ENCODE results near the gene HNRNPD. TPM values are rescaled to one million over a fixed set of nuclear protein-coding genes. Genes with fewer than 3 reads are reported as not detected.
A peak's percentile ranks its signal among the peaks of the same experiment; 100 is the strongest.

HNRNPD gene
- total and polyA plus RNA-seq, 10 of the 15 experiments (the other 5 are each of a cell fraction or from before 2014, with no cell fraction given): 76.6 to 882 (median 265) TPM

GRCh38 chr4:82421796-82422560 lies 48.2 kb upstream of the HNRNPD start (continued):
- no peak for TF ChIP-seq GABPA (IDR thresholded peaks at IDR 0.05; ENCODE audit: low read depth)
- no peak for TF ChIP-seq ATF3 (IDR thresholded peaks at IDR 0.05; ENCODE audit: borderline replicate concordance, extremely low read depth, low read depth, low read length)
- no peak; the same call in 2 of the 3 replicates for TF ChIP-seq POU2F2 (IDR thresholded peaks at IDR 0.05; ENCODE audit: borderline replicate concordance, low read depth, low read length)
- no peak for TF ChIP-seq HSF1 (IDR thresholded peaks at IDR 0.05; ENCODE audit: low read depth, low read length)
- TF ChIP-seq RFX5 (IDR thresholded peaks at IDR 0.05; ENCODE audit: low read depth, low read length): no peak
- peak; percentile 50; the same call in 1 of the 2 replicates for TF ChIP-seq POLR2AphosphoS2 (IDR thresholded peaks at IDR 0.05; ENCODE audit: low read depth, low read length)
- TF ChIP-seq ETV6 (conservative IDR thresholded peaks at IDR 0.05 in 1 of 2, IDR thresholded peaks at IDR 0.05 in 1 of 2; ENCODE audit: borderline replicate concordance in 1 of 2, low read depth in 1 of 2): no peak
- TF ChIP-seq ZNF217 (IDR thresholded peaks at IDR 0.05): no peak
- no peak for TF ChIP-seq ZNF274 (IDR thresholded peaks at IDR 0.05; ENCODE audit: insufficient read depth, insufficient read length)
- TF ChIP-seq BACH1 (IDR thresholded peaks at IDR 0.05; ENCODE audit: borderline replicate concordance): no peak; the same call in 1 of the 2 replicates
- TF ChIP-seq ELK1 (IDR thresholded peaks at IDR 0.05; ENCODE audit: low read depth, low read length): no peak
- TF ChIP-seq EGR1 (IDR thresholded peaks at IDR 0.05; ENCODE audit: borderline replicate concordance in 1 of 2, low read depth in 2 of 2, low read length in 2 of 2): no peak
- TF ChIP-seq PML (IDR thresholded peaks at IDR 0.05; ENCODE audit: low read length): peak; percentile 70
- TF ChIP-seq MEF2A (IDR thresholded peaks at IDR 0.05; ENCODE audit: insufficient read depth, low read depth, low read length): no peak
- TF ChIP-seq RELA (IDR thresholded peaks at IDR 0.05; ENCODE audit: borderline replicate concordance, partially characterized antibody): no peak
- no peak for TF ChIP-seq NFXL1 (IDR thresholded peaks at IDR 0.05; ENCODE audit: borderline replicate concordance)
- TF ChIP-seq SMARCA5 (IDR thresholded peaks at IDR 0.05): no peak
- no peak for TF ChIP-seq NR2C1 (IDR thresholded peaks at IDR 0.05)
- TF ChIP-seq ESRRA (IDR thresholded peaks at IDR 0.05; ENCODE audit: low read length): no peak
- TF ChIP-seq MXI1 (IDR thresholded peaks at IDR 0.05; ENCODE audit: low read depth, low read length): no peak
